Ramos (cell line): ENCODE data around the gene FMNL2.

Source experiments
- in situ Hi-C: fragments of 300-500 bp; cut with MboI; formaldehyde crosslinking; loops from one replicate; pipeline ENCODE4 v1.14.3; 2022; ENCODE audit warnings: low sequenced_read_pairs; ENCODE audit not compliant: unreplicated experiment

The FMNL2 gene

GRCh38 chr2:152396051-152396511 lies 61.1 kb downstream of the FMNL2 start:
- in situ Hi-C loops = no loop called here

GRCh38 chr2:152396763-152397162 lies 61.8 kb downstream of the FMNL2 start:
- in situ Hi-C loops = no loop called here

- in situ Hi-C loops = no loop called here
Observed at GRCh38 chr2:152399003-152399402, 64.0 kb downstream of the FMNL2 start.

- in situ Hi-C loops = no loop called here
Observed at GRCh38 chr2:152400607-152401214, 65.7 kb downstream of the FMNL2 start.

GRCh38 chr2:152402780-152403759 lies 68.1 kb downstream of the FMNL2 start:
- in situ Hi-C loops = no loop called here

GRCh38 chr2:152405206-152406118 lies 70.5 kb downstream of the FMNL2 start:
- in situ Hi-C loops = no loop called here

- in situ Hi-C loops = no loop called here
Observed at GRCh38 chr2:152406119-152406835, 71.3 kb downstream of the FMNL2 start.

GRCh38 chr2:152406836-152407161 lies 71.8 kb downstream of the FMNL2 start:
- in situ Hi-C loops = no loop called here

- in situ Hi-C loops = no loop called here
Observed at GRCh38 chr2:152407204-152407721, 72.3 kb downstream of the FMNL2 start.

GRCh38 chr2:152407806-152408205 lies 72.8 kb downstream of the FMNL2 start:
- in situ Hi-C loops = no loop called here

- in situ Hi-C loops = no loop called here
Observed at GRCh38 chr2:152408254-152408653, 73.3 kb downstream of the FMNL2 start.

- in situ Hi-C loops = no loop called here
Observed at GRCh38 chr2:152409386-152410164, 74.6 kb downstream of the FMNL2 start.

GRCh38 chr2:152410165-152410597 lies 75.2 kb downstream of the FMNL2 start:
- in situ Hi-C loops = no loop called here

- in situ Hi-C loops = no loop called here
Observed at GRCh38 chr2:152411154-152411553, 76.2 kb downstream of the FMNL2 start.

GRCh38 chr2:152413228-152414030 lies 78.5 kb downstream of the FMNL2 start:
- in situ Hi-C loops = no loop called here

GRCh38 chr2:152415231-152415642 lies 80.3 kb downstream of the FMNL2 start:
- in situ Hi-C loops = no loop called here

- in situ Hi-C loops = no loop called here
Observed at GRCh38 chr2:152415796-152416195, 80.8 kb downstream of the FMNL2 start.

- in situ Hi-C loops = no loop called here
Observed at GRCh38 chr2:152418688-152419087, 83.7 kb downstream of the FMNL2 start.
